Left lung (tissue), 10 donors: ENCODE measurements around the gene NARF. TPM values are rescaled to one million over a fixed set of nuclear protein-coding genes. Genes with fewer than 3 reads are reported as not detected.

Experiments used
- ATAC-seq: fragments of 200-7000 bp; cut with Tn5 transposase; one replicate; pipeline ENCODE4 v1.9.1; 2020; ENCODE audit warnings: moderate library complexity
- DNase-seq, 4 donors: peaks; one replicate each; pipeline ENCODE4 v3.0.0-alpha.2; 2013 to 2020
- H3K27ac ChIP-seq, 2 donors: fragments of 200-600 bp; sonication (generic) in 1 of 2; one replicate each; pipeline versions ENCODE4 v1.5.0 to v1.8.0; 2020 to 2021
- H3K27me3 ChIP-seq, 2 donors: fragments of 200-600 bp; sonication (generic) in 1 of 2; one replicate each; pipeline versions ENCODE4 v1.5.0 to v1.8.0; 2020 to 2021
- H3K36me3 ChIP-seq, 2 donors: fragments of 200-600 bp; sonication (generic) in 1 of 2; one replicate each; pipeline versions ENCODE4 v1.5.0 to v1.8.0; 2020 to 2021
- H3K4me1 ChIP-seq, 2 donors: fragments of 200-600 bp; one replicate each; pipeline ENCODE4 v1.8.0; 2021
- H3K4me3 ChIP-seq, 2 donors: fragments of 200-600 bp; sonication (generic) in 1 of 2; one replicate each; pipeline versions ENCODE4 v1.5.0 to v1.8.0; 2020 to 2021; ENCODE audit warnings: mild to moderate bottlenecking in 1 of 2
- H3K9me3 ChIP-seq, 2 donors: fragments of 200-600 bp; sonication (generic) in 1 of 2; one replicate each; pipeline versions ENCODE4 v1.5.0 to v1.8.0; 2020 to 2021
- intact Hi-C, 2 donors: fragments of 100-400 bp; cut with DNase I; formaldehyde crosslinking; loops; one replicate each; pipeline versions ENCODE4 v1.11.2 to v1.14.2; 2022
- polyA plus RNA-seq, 6 donors: library from polyadenylated mRNA; unstranded; fragments of 120-200 nt; gene quantifications; one replicate each; pipeline ENCODE4 v1.2.1, GENCODE V29; 2013; ENCODE audit not compliant: insufficient read length in 6 of 6
- total RNA-seq, 2 donors: library from RNA; stranded (reverse); fragmentation: NEBNext Ultra II Directional; extraction: Animal tissue kit (Norgen Biotek cat#: 25700); gene quantifications; one replicate each; pipeline ENCODE4 v1.2.1, GENCODE V29; 2021
- TF ChIP-seq, protein P1 (sequence below), 2 donors: fragments of 200-600 bp; sonication (generic) in 1 of 2; IDR thresholded peaks; one replicate each; pipeline versions ENCODE4 v1.5.0 to v1.8.0; 2021; ENCODE audit warnings: antibody characterized with exemption in 2 of 2
- donor health status: DM: no; HTN: yes; CAD: no.
- donor health status: DM: no; HTN: no; CAD: no.

NARF gene
- total and polyA plus RNA-seq, 8 donors = 38.9 to 128 (median 112) TPM

DNA sequence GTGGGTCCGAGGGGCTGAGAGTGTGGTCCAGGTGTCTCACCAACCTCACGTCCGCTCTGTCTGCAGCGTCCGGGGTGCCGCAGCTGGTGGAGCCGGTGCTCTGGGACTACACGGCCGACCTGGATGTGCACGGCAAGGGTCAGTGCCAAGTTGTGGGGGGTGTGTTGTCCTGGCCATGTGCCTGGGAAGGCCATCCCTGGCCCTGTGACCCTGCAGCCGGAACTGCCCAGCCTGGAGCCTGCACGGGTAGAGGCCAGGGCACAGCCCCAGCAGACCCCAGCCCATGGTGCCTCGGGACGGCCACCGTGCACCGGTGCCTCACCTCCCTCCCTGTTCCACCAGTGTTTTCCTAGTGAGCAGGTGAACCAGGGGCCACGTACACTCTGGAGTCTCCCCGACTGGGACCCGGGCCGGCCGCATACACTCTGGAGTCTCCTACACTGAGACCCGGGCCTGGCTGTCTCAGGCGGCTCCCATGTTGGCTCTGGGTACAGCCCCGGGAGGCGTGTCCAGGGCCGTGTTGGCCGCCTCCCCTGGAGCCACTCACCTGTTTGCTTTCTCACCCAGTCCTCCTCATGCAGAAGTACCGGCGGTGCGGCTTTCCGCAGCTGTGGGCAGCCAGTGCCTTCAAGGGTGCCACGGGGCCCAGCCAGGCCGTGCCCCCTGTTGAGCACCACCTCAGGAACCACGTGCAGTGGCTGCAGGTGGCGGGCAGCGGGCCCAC, 21.8 kb upstream of the NARF start:
- Histone ChIP-seq H3K4me3 (no peak overlapping the region), H3K36me3 (peaks cover 0 to 52% of the 10 kb centered on the region in 2 donors)

DNA sequence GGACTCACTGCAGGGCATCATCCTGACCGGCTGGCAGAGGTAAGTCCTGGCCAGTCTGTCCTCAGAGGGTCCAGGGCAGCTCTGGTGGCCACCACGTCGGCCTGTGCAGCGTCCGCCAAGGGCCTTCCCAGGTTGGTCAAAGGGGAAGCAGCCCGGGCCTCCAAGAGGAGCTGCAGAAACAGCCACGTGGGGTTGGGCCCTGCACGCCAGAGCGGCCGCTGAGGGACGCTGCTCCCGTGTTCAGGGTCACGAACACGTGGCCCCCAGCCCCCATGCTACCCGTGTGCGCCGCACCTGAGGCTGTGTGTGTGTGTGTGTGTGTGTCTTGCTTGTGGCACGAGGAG, 21.2 kb upstream of the NARF start:
- H3K4me3 ChIP-seq = no peak overlapping the region
- no peaks in the 10 kb centered on the region for H3K9me3 ChIP-seq
- no peak for DNase-seq
- no peak for ATAC-seq
- peaks cover 0 to 26% of the 10 kb centered on the region in 2 donors for H3K4me1 ChIP-seq
- H3K36me3 ChIP-seq = peaks cover 0 to 57% of the 10 kb centered on the region in 2 donors
- H3K27ac ChIP-seq = no peak overlapping the region
- no peaks in the 10 kb centered on the region for H3K27me3 ChIP-seq
- intact Hi-C loops = no loop called here
- TF ChIP-seq, protein P1, sequence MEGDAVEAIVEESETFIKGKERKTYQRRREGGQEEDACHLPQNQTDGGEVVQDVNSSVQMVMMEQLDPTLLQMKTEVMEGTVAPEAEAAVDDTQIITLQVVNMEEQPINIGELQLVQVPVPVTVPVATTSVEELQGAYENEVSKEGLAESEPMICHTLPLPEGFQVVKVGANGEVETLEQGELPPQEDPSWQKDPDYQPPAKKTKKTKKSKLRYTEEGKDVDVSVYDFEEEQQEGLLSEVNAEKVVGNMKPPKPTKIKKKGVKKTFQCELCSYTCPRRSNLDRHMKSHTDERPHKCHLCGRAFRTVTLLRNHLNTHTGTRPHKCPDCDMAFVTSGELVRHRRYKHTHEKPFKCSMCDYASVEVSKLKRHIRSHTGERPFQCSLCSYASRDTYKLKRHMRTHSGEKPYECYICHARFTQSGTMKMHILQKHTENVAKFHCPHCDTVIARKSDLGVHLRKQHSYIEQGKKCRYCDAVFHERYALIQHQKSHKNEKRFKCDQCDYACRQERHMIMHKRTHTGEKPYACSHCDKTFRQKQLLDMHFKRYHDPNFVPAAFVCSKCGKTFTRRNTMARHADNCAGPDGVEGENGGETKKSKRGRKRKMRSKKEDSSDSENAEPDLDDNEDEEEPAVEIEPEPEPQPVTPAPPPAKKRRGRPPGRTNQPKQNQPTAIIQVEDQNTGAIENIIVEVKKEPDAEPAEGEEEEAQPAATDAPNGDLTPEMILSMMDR (IDR thresholded peaks at IDR 0.05) = no peak

More for the DNA sequence above, 21.8 kb upstream of the NARF start:
- intact Hi-C loops = no loop called here
- TF ChIP-seq, protein P1 (IDR thresholded peaks at IDR 0.05) = no peak
- Histone ChIP-seq H3K9me3 (no peaks in the 10 kb centered on the region), H3K4me1 (peaks cover 0 to 23% of the 10 kb centered on the region in 2 donors), H3K27me3 (no peaks in the 10 kb centered on the region), H3K27ac (no peak overlapping the region)
- no peak for ATAC-seq
- no peak for DNase-seq

DNA sequence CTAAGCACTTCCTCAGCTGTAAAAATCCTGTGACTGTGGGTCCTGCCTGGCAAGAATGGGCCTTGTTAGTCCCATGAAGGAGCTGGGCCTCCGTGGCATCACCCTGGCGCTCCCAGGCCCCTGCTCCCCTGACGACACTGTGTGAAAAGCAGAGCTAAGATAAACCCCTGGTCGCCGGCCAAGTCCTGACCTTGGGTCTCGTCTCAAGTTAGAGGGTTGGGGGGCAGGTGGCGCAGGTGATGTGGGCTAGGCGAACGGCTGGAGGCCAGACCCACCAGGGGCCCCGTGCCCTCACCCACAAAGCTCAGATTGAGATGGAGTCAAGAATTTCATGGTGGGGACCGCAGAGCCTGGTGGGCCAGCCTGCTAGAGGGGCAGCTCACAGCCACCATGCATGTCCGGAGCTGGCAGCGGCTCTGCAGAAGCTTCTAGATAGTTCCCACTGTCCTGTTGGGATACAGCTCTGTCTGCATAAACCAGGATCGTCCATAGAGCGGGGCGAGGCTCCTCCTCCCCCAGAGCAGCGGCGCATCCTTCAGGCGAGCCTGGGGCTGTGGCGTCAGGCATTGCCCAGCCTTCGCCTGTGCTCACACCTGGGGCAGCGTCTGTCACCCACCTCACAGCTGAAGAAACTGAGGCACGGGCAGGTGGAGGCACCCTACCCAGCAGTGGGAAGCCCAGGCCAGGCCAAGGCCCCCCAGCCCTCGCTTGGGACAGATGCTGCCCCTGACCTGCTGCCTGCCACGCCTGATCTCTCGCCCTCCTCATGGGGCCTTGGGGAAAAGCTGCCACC, 19.9 kb upstream of the NARF start:
- peaks cover 0 to 66% of the 10 kb centered on the region in 2 donors for H3K36me3 ChIP-seq
- no peaks in the 10 kb centered on the region for H3K9me3 ChIP-seq
- TF ChIP-seq, protein P1 (IDR thresholded peaks at IDR 0.05) = no peak
- DNase-seq (no peak), ATAC-seq (no peak)
- H3K27me3 ChIP-seq = no peaks in the 10 kb centered on the region
- peaks cover 0 to 26% of the 10 kb centered on the region in 2 donors for H3K4me1 ChIP-seq
- intact Hi-C loops = no loop called here
- H3K4me3 ChIP-seq = no peak overlapping the region
- H3K27ac ChIP-seq = no peak overlapping the region

DNA sequence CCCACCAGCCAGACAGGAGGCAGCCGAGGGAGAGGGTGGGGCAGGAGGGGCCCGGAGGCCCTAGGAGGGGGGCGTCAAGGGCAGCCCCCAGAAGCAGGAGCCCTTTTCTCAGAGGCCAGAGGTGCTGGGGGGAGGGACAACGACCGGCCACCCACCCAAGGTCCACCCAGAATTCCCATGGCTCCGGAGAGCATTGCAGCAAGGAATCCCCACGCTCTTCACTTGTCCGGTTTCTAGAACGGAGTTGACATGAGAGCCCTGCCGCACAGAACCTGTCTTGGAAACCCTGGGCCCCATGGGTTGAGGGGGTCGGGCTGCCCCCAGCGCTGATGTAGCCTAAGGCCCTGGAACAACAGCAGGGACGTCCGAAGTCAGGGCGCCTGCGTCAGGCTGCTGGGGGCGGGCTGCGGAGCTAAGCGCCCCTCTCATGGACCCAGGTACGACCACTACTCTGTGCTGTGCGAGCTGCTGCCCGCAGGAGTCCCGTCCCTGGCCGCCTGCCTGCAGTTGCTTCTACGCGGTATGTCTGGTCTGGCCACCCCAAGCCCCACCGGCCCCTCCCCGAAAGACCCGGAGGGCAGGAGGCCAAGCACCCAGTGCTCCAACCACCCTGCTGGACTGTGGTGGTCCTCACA, 19.2 kb upstream of the NARF start:
- Histone ChIP-seq H3K4me3 (no peak overlapping the region), H3K27ac (peak overlapping the region in 1 of 2 donors; percentile 77), H3K4me1 (peaks cover 0 to 26% of the 10 kb centered on the region in 2 donors), H3K27me3 (no peaks in the 10 kb centered on the region), H3K9me3 (no peaks in the 10 kb centered on the region), H3K36me3 (peaks cover 0 to 68% of the 10 kb centered on the region in 2 donors)
- ATAC-seq = no peak
- TF ChIP-seq, protein P1 (IDR thresholded peaks at IDR 0.05) = no peak
- intact Hi-C loops = no loop called here
- no peak for DNase-seq
